Natural killer cell (primary cell): Measurements from ENCODE around the gene OR2K2. TPM values are rescaled to one million over a fixed set of nuclear protein-coding genes. Genes with fewer than 3 reads are reported as not detected.
A peak's percentile ranks its signal among the peaks of the same experiment; 100 is the strongest.

Experiments
- ATAC-seq, 3 donors: fragments of 150-1000 bp in 2 of 3; fragments of 200-7000 bp in 1 of 3; cut with Tn5 transposase; 1 replicate in 1 of 3; 2 replicates in 2 of 3; pipeline ENCODE4 v1.10.0; 2021; ENCODE audit warnings: mild to moderate bottlenecking in 2 of 3, moderate library complexity in 2 of 3
- DNase-seq, 2 donors: peaks; one replicate each; pipeline versions ENCODE4 v3.0.0 to v3.0.0-alpha.2; 2013 to 2021; ENCODE audit warnings: mixed read lengths in 1 of 2
- H3K27ac ChIP-seq: one replicate; pipeline ENCODE4 v1.5.1; 2013; ENCODE audit warnings: mild to moderate bottlenecking, low read length
- H3K27me3 ChIP-seq: one replicate; pipeline ENCODE4 v1.6.1; 2013; ENCODE audit warnings: low read length; ENCODE audit not compliant: control insufficient read depth, insufficient read depth
- H3K36me3 ChIP-seq: one replicate; pipeline ENCODE4 v1.6.1; 2013; ENCODE audit warnings: low read length; ENCODE audit not compliant: control insufficient read depth, insufficient read depth
- H3K4me1 ChIP-seq: one replicate; pipeline ENCODE4 v1.6.1; 2013; ENCODE audit warnings: low read length; ENCODE audit not compliant: control insufficient read depth, insufficient read depth
- H3K4me3 ChIP-seq: one replicate; pipeline ENCODE4 v1.5.1; 2013; ENCODE audit warnings: low read length
- H3K9me3 ChIP-seq: one replicate; pipeline ENCODE4 v1.6.1; 2013; ENCODE audit warnings: low read length; ENCODE audit not compliant: control insufficient read depth, insufficient read depth
- H3K27ac Mint-ChIP-seq, 2 donors: one replicate each; pipeline ENCODE4 v1.8.0; 2022; ENCODE audit warnings: mild to moderate bottlenecking in 2 of 2, mixed read lengths in 2 of 2, moderate library complexity in 1 of 2
- H3K27me3 Mint-ChIP-seq, 2 donors: one replicate each; pipeline ENCODE4 v1.8.0; 2022; ENCODE audit warnings: low read depth in 2 of 2, mixed read lengths in 2 of 2
- H3K36me3 Mint-ChIP-seq: one replicate; pipeline ENCODE4 v1.8.0; 2022; ENCODE audit warnings: mixed read lengths
- H3K4me1 Mint-ChIP-seq, 2 donors: one replicate each; pipeline ENCODE4 v1.8.0; 2022; ENCODE audit warnings: mixed read lengths in 2 of 2
- H3K4me3 Mint-ChIP-seq: one replicate; pipeline ENCODE4 v1.8.0; 2022; ENCODE audit warnings: mild to moderate bottlenecking, moderate library complexity, mixed read lengths
- H3K9me3 Mint-ChIP-seq, 2 donors: one replicate each; pipeline ENCODE4 v1.8.0; 2022; ENCODE audit warnings: mixed read lengths in 2 of 2
- CTCF ChIP-seq: fragments of 200-600 bp; IDR thresholded peaks from one replicate; pipeline ENCODE4 v1.8.0; 2022; ENCODE audit warnings: antibody characterized with exemption
- WGBS: methylation state at CpG from one replicate; pipeline ENCODE4 v1.1.7; 2013; ENCODE audit warnings: missing lambda C conversion rate; ENCODE audit not compliant: insufficient coverage; 5-methylcytosine and 5-hydroxymethylcytosine counted together
- intact Hi-C: fragments of 100-400 bp; cut with micrococcal nuclease; formaldehyde crosslinking; loops from one replicate; pipeline ENCODE4 v1.14.2; 2022
- total RNA-seq, 4 donors: library from RNA; stranded (reverse); fragments of 120-200 nt in 1 of 4; gene quantifications; one replicate each; pipeline versions ENCODE4 v1.2.3 to v1.2.4, GENCODE V29; 2013 to 2022

OR2K2 gene
- total RNA-seq, 3 donors from 2014 or later (not counting 1 experiment from before 2014, with no cell fraction given) = not detected

GRCh38 chr9:111356481-111357244 lies 26.6 kb upstream of the OR2K2 start:
- no peak overlapping the region for H3K4me3 ChIP-seq
- no peak for TF ChIP-seq CTCF
- ATAC-seq (no peak), DNase-seq (no peak)
- WGBS = 85% methylated on average over 10 of the region's 11 CpGs
- intact Hi-C loops = no loop called here
- Mint-ChIP-seq H3K27me3 (no peaks in the 10 kb centered on the region), H3K36me3 (peaks cover 2% of the 10 kb centered on the region), H3K4me1 (no peaks in the 10 kb centered on the region), H3K9me3 (peaks cover 0 to 2% of the 10 kb centered on the region in 2 donors), H3K27ac (peak overlapping the region in 1 of 2 donors; percentile 23), H3K4me3 (no peak overlapping the region)
- H3K27me3 ChIP-seq = no peaks in the 10 kb centered on the region
- no peaks in the 10 kb centered on the region for H3K4me1 ChIP-seq
- no peaks in the 10 kb centered on the region for H3K9me3 ChIP-seq
- H3K27ac ChIP-seq = no peak overlapping the region
- peaks cover 7% of the 10 kb centered on the region for H3K36me3 ChIP-seq

- H3K27ac ChIP-seq = no peak overlapping the region
- ATAC-seq (no peak), DNase-seq (no peak)
- no peaks in the 10 kb centered on the region for H3K4me1 ChIP-seq
- intact Hi-C loops = no loop called here
- Mint-ChIP-seq H3K4me1 (no peaks in the 10 kb centered on the region), H3K27me3 (peaks cover 0 to 13% of the 10 kb centered on the region in 2 donors), H3K9me3 (peaks cover 0 to 2% of the 10 kb centered on the region in 2 donors), H3K36me3 (no peaks in the 10 kb centered on the region), H3K4me3 (no peak overlapping the region), H3K27ac (no peak overlapping the region)
- TF ChIP-seq CTCF = no peak
- peaks cover 2% of the 10 kb centered on the region for H3K27me3 ChIP-seq
- no peaks in the 10 kb centered on the region for H3K9me3 ChIP-seq
- H3K4me3 ChIP-seq = no peak overlapping the region
- WGBS = no CpG with 5 or more reads among the region's 2 CpGs
- H3K36me3 ChIP-seq = no peaks in the 10 kb centered on the region
Measured at GRCh38 chr9:111352545-111352944, 22.5 kb upstream of the OR2K2 start.

- Mint-ChIP-seq H3K4me3 (no peak overlapping the region), H3K36me3 (no peaks in the 10 kb centered on the region), H3K27ac (no peak overlapping the region), H3K27me3 (peaks cover 3 to 13% of the 10 kb centered on the region in 2 donors), H3K4me1 (no peaks in the 10 kb centered on the region), H3K9me3 (peaks cover 0 to 2% of the 10 kb centered on the region in 2 donors)
- Histone ChIP-seq H3K4me3 (no peak overlapping the region), H3K27me3 (peaks cover 2% of the 10 kb centered on the region), H3K9me3 (no peaks in the 10 kb centered on the region), H3K4me1 (no peaks in the 10 kb centered on the region), H3K27ac (no peak overlapping the region), H3K36me3 (no peaks in the 10 kb centered on the region)
- TF ChIP-seq CTCF = no peak
- DNase-seq (no peak), ATAC-seq (no peak)
- intact Hi-C loops = no loop called here
Measured at GRCh38 chr9:111350556-111350955, 20.5 kb upstream of the OR2K2 start.

- peaks cover 3 to 13% of the 10 kb centered on the region in 2 donors for H3K27me3 Mint-ChIP-seq
- H3K4me1 Mint-ChIP-seq = no peaks in the 10 kb centered on the region
- no peak overlapping the region for H3K4me3 Mint-ChIP-seq
- no peaks in the 10 kb centered on the region for H3K9me3 ChIP-seq
- no peaks in the 10 kb centered on the region for H3K36me3 ChIP-seq
- 83% methylated on average over 5 of the region's 5 CpGs for whole genome bisulfite sequencing
- H3K9me3 Mint-ChIP-seq = peaks cover 0 to 2% of the 10 kb centered on the region in 2 donors
- H3K27me3 ChIP-seq = peaks cover 2% of the 10 kb centered on the region
- no peak overlapping the region for H3K27ac Mint-ChIP-seq
- no peak for DNase-seq
- no peaks in the 10 kb centered on the region for H3K4me1 ChIP-seq
- no peaks in the 10 kb centered on the region for H3K36me3 Mint-ChIP-seq
- no peak for ATAC-seq
- H3K27ac ChIP-seq = no peak overlapping the region
- H3K4me3 ChIP-seq = no peak overlapping the region
- TF ChIP-seq CTCF = no peak
- intact Hi-C loops = no loop called here
Measured at GRCh38 chr9:111349766-111350165, 19.7 kb upstream of the OR2K2 start.
